BE2C (cell line): ENCODE measurements around the gene SLC46A1.

Experiments used
- DNase-seq: peaks from one replicate; pipeline ENCODE4 v3.0.0-alpha.2; 2020
- H3K27me3 ChIP-seq: fragments of 250-450 bp; sonication (Bioruptor Pico); 2 replicates; pipeline ENCODE4 v1.5.1; 2020; ENCODE audit warnings: mild to moderate bottlenecking
- H3K36me3 ChIP-seq: fragments of 250-450 bp; sonication (Bioruptor Pico); 2 replicates; pipeline ENCODE4 v1.5.1; 2020; ENCODE audit warnings: mild to moderate bottlenecking
- H3K4me1 ChIP-seq: fragments of 250-450 bp; sonication (Bioruptor Pico); 2 replicates; pipeline ENCODE4 v1.5.1; 2020
- H3K4me3 ChIP-seq: 2 replicates; pipeline ENCODE4 v1.5.1; 2011; ENCODE audit warnings: low read depth, low read length
- H3K9me3 ChIP-seq: fragments of 250-450 bp; sonication (Bioruptor Pico); 2 replicates; pipeline ENCODE4 v1.5.1; 2020
- CTCF ChIP-seq: IDR thresholded peaks from 2 replicates; pipeline ENCODE4 v1.5.1; 2012; ENCODE audit warnings: mild to moderate bottlenecking, low read depth, low read length

The SLC46A1 gene

DNA sequence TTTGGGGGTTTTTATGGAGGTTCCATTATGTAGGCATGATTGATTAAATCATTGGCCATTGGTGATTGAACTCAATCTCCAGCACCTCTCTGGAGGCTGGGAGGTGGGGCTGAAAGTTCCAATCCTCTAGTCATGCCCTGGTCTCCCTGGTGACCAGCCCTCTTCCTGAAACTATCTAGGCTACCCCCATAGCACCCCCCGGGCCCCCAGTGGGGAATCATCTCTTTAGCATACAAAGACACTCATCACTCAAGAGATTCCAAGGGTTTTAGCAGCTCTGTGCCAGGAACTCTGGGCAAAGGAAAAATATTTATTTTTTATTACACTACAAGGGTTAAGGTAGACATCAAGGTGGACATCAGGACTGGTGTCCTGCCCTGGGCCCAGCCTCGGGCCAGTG is 10.6 kb downstream of the SLC46A1 start:
- Histone ChIP-seq H3K36me3 (peaks cover 2% of the 10 kb centered on the region; the same call in 1 of the 2 replicates), H3K4me1 (no peaks in the 10 kb centered on the region), H3K27me3 (no peaks in the 10 kb centered on the region), H3K4me3 (no peak overlapping the region), H3K9me3 (no peaks in the 10 kb centered on the region)
- no peak for DNase-seq
- no peak for TF ChIP-seq CTCF

GRCh38 chr17:28394337-28395116 is 11.5 kb downstream of the SLC46A1 start:
- no peaks in the 10 kb centered on the region for H3K9me3 ChIP-seq
- no peaks in the 10 kb centered on the region for H3K27me3 ChIP-seq
- TF ChIP-seq CTCF: no peak
- no peak for DNase-seq
- H3K4me3 ChIP-seq: no peak overlapping the region
- peaks cover 5% of the 10 kb centered on the region for H3K36me3 ChIP-seq
- H3K4me1 ChIP-seq: no peaks in the 10 kb centered on the region

DNA sequence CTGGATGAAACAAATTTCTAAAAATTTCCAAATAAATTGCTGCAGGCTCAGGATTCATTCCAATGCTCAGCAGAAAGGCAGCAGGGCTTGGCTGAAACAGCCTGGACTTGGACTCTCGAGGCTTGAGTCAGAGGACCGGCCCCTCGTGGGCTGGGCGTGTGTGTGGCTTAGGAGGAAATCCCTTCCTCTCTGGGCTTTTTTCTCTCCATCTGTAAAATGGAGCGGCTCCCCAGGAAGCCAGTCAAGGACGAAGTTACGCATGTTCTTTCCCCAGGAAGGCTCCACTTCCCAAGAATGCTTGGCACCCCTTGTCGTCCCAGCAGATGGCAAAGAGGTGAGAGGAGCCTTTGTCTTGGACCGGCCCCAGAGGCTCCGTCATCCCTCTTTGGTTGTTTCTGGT is 13.5 kb downstream of the SLC46A1 start:
- no peak for DNase-seq
- TF ChIP-seq CTCF: no peak
- no peaks in the 10 kb centered on the region for H3K27me3 ChIP-seq
- H3K9me3 ChIP-seq: no peaks in the 10 kb centered on the region
- H3K4me1 ChIP-seq: no peaks in the 10 kb centered on the region
- peaks cover 10% of the 10 kb centered on the region for H3K36me3 ChIP-seq
- H3K4me3 ChIP-seq: no peak overlapping the region

GRCh38 chr17:28391401-28391800 is 14.6 kb downstream of the SLC46A1 start:
- Histone ChIP-seq H3K9me3 (no peaks in the 10 kb centered on the region), H3K27me3 (no peaks in the 10 kb centered on the region), H3K4me3 (no peak overlapping the region), H3K36me3 (peaks cover 10% of the 10 kb centered on the region), H3K4me1 (no peaks in the 10 kb centered on the region)
- no peak for DNase-seq
- no peak for TF ChIP-seq CTCF

DNA sequence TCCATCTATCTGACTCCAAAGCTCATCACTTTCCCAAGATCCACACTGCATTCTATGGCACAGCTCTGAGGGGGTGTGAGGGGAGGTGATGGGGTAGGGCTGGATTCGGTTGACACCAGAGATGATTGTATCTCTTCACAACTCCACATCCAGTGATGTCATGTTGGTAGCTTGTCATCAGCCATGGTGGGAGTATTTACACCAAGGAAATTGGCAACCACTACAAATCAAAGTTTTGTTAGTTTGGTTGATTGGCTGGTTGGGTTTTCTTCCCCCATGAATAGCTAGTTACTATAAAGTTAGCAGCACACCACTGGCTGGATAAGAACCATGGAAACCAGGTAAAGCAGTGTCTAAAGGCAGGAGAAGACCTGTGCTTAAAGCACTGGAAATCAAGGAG is 15.0 kb downstream of the SLC46A1 start:
- no peak overlapping the region for H3K4me3 ChIP-seq
- H3K36me3 ChIP-seq: peaks cover 10% of the 10 kb centered on the region
- H3K9me3 ChIP-seq: no peaks in the 10 kb centered on the region
- no peak for TF ChIP-seq CTCF
- DNase-seq: no peak
- no peaks in the 10 kb centered on the region for H3K4me1 ChIP-seq
- no peaks in the 10 kb centered on the region for H3K27me3 ChIP-seq

- DNase-seq: no peak
- Histone ChIP-seq H3K36me3 (peaks cover 10% of the 10 kb centered on the region), H3K9me3 (no peaks in the 10 kb centered on the region), H3K4me1 (no peaks in the 10 kb centered on the region), H3K27me3 (no peaks in the 10 kb centered on the region), H3K4me3 (no peak overlapping the region)
- no peak for TF ChIP-seq CTCF
These were observed 15.4 kb downstream of the SLC46A1 start for GRCh38 chr17:28390563-28390962.
